GM21381 (cell line): ENCODE data around the gene TMEM201.
"Not testable (repeated sequence)": the region's sequence is repeated elsewhere in the genome, so short reads cannot be mapped to it uniquely, and the experiment has no call there.

Experiments used
- ATAC-seq: cut with Tn5 transposase; IDR thresholded peaks from one replicate; pipeline ENCODE4 v1.9.1; 2021; ENCODE audit warnings: mild to moderate bottlenecking, moderate library complexity; ENCODE audit not compliant: unreplicated experiment

The TMEM201 gene, protein sequence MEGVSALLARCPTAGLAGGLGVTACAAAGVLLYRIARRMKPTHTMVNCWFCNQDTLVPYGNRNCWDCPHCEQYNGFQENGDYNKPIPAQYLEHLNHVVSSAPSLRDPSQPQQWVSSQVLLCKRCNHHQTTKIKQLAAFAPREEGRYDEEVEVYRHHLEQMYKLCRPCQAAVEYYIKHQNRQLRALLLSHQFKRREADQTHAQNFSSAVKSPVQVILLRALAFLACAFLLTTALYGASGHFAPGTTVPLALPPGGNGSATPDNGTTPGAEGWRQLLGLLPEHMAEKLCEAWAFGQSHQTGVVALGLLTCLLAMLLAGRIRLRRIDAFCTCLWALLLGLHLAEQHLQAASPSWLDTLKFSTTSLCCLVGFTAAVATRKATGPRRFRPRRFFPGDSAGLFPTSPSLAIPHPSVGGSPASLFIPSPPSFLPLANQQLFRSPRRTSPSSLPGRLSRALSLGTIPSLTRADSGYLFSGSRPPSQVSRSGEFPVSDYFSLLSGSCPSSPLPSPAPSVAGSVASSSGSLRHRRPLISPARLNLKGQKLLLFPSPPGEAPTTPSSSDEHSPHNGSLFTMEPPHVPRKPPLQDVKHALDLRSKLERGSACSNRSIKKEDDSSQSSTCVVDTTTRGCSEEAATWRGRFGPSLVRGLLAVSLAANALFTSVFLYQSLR

DNA sequence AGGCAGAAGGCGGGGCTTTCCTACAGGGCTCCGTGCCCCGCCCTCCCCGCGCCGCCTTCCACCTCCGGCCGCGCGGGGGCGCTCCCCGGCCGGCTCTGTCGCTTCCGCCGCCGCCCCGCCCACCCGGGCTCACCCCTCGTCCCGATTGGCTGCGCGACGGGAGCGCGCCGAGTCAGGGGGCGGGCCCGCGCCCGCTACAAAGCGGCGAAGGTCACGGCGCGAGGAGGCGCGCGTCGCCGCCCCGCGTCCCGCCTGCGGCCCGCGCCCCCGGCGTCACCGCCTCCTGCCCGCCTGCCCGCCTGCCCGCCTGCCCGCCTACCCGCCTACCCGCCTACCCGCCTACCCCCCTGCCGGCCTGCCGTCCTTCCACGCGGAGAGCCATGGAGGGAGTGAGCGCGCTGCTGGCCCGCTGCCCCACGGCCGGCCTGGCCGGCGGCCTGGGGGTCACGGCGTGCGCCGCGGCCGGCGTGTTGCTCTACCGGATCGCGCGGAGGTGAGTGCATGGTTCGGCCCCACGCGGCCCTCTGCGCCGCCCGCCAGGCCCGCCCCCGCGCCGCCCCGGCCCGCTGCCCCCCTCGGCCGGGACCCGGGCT, at the start of gene TMEM201:
TMEM201 (plus strand) TSS at position 361 of the 593 bp plus-strand sequence; CDS start at position 381, 20 bp downstream.
- peak; percentile 68 for ATAC-seq

DNA sequence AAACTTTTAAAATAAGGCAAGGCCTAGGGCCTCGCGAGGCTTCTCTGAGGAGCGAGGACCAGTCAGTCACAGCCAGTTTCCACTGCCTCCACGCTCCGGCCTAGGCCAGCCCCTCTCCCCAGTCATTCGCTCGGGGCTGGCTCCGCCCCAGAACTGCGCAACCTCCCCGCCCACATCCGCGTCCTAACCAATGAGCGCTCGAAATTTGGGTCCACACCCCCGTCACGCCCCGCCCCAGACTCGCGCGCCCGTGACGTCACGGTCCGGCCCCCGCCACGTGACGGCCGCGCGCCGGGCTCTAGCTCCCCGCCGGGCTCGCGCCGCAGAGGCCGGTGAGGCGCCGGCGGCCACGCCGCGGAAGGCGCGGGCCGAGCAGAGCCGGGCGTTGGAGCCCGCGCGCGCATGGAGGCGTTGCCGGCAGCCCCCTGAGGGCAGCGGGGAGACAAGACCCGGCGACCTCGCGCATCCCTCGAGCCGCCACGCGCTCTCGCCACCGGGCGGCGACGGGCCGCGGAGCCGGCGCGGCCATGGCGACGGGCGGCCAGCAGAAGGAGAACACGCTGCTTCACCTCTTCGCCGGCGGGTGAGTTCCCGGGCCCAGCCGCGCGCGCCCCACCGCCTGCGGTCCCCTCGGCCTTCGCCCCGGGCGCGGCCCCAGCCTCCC, 49.4 kb upstream of the TMEM201 start, which contains the start of gene SLC25A33:
SLC25A33 (plus strand) TSS at position 301 of the 664 bp plus-strand sequence; CDS start at position 528, 227 bp downstream.
- peak; percentile 94 for ATAC-seq

DNA sequence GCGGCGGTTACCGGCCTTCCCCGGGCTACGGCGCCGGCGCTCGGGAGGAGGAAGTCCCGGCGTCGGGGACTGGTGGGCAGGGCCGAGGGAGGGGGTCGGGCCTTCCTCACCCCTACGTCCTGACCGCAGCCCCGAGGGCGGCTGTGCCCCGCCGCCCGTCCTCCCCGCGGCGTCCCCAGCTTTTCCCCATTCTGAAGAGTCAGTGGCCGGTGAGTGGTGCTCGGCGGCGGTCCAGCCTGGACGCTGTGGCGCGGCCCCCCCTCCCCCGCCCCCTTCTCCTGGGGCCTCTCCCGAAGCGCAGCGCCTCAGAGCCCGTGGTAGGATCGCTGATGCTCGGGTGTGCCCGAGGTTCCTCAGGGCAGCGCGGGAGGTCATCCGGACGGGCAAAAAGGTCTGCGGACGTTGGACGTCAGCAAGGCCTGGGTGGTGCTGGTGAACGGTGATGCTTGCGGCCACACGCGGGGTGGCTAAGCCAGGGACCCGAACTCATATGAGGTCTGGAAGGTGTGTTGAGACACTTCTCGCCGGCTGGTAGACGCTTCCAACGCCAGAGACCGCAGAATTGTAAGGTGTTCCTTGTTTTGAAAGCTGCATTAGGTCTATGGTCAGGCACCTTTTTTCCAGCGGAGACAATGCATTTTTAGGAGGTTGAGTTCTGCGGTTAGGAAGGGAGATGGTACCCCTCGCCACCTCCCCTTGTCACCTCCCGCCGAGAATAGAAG, 48.7 kb upstream of the TMEM201 start:
- peak; percentile 42 for ATAC-seq

DNA sequence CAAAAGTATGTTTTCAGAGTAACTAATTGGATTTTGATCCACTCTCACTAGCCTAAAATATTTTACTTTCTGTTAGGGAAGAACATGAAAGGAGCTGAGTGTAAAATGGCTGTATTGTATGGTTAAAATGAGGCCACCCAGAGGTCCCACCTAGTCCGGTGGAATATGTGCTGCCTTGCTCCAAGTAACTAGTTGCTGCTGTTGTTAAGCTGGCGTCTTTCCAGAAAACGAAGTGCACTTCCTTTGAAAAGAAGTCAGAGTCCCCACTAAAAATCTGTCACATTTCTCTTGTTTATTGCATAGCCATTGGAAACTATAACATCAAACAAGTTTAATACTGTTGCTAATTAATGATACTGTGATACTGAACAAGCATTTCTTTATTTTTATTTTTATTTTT, 46.3 kb upstream of the TMEM201 start:
- no peak for ATAC-seq

DNA sequence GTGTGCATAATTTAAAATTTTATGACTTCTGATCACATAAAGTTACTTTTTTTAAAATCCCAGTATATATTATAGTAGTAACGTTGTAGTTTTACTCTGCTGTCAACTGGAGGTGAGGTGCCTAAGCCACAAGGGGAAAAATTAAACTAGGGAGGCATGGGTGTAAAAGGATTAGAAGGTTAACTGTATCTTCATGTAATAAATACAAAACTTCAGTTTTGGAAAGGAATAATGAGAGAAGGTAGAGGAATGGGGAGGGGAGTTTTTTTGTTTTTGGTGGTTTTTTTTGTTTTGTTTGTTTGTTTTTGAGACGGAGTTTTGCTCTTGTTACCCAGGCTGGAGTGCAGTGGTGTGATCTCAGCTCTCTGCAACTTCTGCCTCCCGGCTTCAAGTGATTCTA, 43.8 kb upstream of the TMEM201 start:
- ATAC-seq = no peak

DNA sequence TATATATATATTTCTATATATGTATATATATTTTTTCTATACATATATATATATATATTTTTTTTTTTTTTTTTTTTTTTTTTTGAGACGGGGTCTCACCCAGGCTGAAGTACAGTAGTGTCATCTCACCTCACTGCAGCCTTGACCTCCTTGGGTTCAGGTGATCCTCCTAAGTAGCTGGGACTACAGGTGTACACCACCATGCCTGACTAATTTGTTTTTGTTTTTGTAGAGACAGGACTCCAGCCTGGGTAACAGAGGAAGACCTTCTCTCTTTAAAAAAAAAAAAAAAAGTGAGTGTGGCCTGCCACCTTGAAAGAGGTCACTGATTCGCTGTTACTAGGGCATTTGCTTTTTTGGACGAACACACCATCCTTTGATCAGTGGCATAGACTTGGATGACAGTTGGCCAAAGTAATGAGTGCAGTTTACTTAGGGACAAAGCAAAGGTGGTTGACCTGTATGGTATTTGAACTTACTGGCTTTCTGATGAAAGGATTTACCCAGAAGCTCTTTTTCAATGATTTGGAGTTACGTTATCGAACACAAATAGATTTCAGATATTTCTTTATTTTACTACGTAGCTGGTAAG, 38.7 kb upstream of the TMEM201 start:
- no peak for ATAC-seq

DNA sequence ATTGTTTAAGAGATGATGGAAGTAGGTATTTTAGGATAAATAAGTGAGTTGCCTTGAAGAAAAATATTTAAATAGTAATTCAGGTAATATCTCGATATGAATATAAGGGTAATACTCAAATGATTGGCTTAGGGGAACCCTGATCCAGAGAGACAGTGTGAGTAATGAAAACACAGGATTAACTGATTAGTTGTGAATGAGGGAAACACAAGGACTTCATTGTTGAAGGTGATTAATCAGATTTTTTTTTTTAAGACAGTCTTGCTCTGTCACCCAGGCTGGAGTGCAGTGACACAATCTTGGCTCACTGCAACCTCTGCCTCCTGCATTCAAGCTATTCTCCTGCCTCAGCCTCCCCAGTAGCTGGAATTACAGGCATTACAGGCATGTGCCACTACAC, 36.7 kb upstream of the TMEM201 start:
- no peak for ATAC-seq

DNA sequence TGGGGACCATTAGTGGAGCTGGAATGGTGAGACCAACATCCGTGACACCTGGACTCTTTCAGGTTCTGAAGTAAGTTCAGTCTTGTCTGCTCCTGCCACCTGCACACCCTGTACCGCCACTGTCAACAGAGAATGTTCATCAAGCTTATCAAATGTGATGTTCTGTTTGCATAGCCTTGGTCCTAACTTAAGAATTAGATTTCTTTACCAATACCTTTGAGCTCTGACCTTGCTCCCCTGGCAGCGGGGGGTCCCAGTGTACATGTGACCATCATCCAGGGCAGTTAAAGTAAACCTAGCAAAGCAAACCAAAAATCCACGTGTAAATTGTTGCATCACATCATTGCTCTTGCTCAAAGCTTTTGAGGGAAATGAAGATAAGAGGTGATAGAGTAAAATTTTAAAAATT, 35.0 kb upstream of the TMEM201 start:
- ATAC-seq = no peak

DNA sequence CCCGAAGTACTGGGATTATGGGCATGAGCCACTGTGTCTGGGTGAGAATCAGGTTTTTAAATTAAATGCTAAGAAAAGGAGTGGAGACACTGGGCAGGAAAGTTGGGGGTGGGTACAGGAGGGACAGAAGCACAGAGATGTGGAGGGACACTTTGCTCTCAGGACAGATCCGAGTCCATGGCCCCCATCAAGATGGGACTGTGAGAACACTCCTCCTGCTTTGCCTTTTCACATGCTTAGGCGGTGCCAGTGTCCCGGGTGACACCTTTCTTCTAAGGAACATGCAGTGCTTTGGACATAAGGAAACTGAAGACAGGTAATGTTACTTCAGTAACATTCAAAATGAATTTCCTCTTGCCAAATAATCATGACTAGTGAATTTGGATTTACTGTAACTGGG, 32.8 kb upstream of the TMEM201 start:
- ATAC-seq = no peak

DNA sequence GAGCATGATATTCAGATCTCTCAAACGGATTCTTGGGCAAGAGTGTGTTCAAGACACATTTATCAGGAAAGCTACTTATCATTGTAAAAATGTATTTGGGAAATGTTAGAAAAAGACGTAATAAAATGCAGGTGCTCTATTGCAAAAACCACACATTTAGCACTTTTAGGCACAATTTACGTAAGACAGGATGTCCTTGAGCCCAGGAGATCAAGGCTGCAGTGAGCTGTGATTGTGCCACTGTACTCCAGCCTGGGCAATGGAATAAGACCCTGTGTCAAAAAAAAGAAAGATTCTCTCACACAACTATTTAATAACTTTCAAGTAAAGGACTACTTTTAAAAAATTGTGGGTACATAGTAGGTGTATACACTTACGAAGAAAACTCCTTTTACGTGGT, 31.1 kb upstream of the TMEM201 start:
- ATAC-seq = no peak

DNA sequence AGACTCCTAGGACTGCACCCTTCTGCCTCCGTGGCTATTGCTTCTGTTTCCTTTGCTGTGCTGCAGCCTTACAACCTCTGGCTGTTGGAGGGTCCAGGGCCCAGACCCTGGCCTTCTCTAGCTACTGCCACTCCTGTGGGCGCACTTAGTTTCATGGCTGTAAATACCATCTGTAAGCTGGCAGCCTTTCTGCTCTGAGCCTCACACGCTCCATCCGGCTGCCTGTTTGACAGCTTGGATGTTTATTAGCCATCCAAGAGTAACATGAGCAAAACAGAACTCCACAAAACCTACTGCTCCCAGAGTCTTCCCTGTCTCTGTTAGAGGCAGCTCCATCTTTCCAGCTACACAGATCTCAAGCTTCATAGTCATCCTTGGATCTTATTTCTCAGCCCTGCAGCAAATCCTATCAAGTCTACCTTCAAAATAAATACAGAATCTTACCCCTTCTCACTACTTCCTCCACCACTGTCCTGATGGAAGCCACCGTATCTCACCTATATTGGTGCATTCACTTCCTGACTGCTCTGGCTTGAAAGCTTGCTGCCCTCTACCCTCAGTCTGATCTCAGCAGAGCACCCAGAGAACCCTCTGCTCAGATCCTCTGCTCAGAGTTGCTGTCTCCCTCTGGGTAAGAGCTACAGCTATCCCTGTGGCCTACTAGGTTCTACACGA, 30.3 kb upstream of the TMEM201 start:
- ATAC-seq = no peak

DNA sequence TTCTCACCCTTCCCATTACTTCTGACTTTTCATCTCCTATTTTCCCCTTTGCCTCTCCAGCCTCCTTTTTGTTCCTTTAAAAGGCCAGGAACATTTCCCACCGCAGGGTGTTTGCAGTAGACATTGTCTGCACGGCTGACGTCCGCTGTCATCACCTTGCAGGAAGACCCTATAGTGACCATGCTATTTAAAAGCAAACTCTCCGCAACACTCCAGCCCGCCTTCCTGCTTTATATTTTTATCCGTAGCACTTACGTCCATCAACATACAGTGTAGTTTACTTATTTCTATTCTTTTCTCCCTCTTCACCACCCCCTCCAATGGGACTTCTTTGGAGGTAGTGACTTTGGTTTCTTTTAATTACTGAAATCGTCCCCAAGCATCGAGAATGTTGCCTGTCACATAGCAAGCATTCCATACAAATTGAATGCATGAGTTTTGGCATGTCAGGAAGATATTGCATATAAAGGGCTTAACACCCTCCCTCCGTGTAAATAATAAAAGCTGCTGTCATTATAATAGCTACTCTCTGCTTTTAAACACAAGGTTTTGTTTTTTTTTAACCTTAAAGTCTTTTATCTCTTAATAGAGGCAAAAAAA, 29.7 kb upstream of the TMEM201 start:
- no peak for ATAC-seq

DNA sequence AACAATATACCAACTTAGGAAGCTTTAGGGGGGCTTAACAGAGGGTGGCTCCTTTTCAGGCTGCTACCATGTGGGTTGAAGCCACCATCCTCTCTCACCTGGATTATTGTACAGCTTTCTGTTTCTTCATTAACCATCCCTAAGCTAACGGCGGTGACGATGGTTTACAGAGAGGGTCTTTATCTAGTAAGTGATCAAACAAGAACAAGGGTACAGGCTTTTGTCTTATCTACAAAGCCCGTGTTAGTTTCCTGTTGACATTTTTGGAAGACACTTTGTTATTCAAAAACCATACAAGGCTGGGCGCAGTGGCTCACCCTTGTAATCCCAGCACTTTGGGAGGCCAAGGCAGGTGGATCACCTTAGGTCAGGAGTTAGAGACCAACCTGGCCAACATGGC, 29.0 kb upstream of the TMEM201 start:
- ATAC-seq = no peak

DNA sequence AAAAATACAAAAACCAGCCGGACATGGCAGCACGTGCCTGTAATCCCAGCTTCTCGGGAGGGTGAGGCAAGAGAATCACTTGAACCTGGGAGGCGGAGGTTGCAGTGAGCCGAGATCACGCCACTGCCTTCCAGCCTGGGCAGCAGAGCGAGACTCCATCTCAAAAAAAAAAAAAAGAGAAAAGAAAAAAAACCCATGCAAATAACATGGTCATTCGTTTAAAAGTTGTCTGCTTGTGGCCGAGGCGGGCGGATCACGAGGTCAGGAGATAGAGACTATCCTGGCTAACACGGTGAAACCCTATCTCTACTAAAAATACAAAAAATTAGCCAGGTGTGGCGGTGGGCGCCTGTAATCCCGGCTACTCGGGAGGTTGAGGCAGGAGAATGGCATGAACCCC, 28.6 kb upstream of the TMEM201 start:
- not testable (repeated sequence) for ATAC-seq

DNA sequence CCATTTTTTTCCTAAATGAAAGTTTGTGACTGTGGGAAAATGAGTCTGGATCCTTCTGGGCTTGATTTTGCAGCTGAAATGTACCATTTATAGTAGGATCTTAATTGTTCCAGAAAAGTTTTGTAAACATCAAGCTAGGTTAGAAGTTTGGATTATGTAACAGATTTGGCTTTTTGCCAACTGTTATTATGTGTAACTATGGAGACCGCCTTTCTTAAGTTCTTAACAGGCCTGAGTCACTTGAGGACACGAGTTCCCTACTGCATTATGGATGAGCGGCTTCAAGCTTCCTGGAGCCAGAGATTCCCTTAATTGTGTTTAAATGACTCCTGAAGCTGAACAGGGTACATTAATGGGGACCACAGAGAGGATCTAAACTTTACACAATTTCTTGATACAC, 27.3 kb upstream of the TMEM201 start:
- no peak for ATAC-seq

DNA sequence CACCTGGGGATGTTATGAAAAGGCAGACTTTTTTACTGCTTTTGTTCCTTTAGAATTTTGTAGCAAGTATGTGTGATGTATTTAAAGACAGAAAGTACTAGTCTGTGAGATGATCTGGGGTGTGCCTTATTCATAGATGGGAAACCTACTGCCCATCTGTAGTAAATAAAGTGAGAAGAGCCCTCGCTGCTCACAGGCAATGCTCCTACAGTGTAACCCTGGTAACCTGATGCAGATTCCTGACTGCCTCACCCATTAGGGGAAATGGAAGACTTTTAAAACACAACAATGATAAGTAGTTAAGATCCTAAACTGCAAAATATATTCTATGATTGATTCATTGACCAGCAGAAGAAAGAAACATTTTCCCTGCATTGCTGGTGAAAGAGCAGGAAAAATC, 19.4 kb upstream of the TMEM201 start:
- no peak for ATAC-seq

DNA sequence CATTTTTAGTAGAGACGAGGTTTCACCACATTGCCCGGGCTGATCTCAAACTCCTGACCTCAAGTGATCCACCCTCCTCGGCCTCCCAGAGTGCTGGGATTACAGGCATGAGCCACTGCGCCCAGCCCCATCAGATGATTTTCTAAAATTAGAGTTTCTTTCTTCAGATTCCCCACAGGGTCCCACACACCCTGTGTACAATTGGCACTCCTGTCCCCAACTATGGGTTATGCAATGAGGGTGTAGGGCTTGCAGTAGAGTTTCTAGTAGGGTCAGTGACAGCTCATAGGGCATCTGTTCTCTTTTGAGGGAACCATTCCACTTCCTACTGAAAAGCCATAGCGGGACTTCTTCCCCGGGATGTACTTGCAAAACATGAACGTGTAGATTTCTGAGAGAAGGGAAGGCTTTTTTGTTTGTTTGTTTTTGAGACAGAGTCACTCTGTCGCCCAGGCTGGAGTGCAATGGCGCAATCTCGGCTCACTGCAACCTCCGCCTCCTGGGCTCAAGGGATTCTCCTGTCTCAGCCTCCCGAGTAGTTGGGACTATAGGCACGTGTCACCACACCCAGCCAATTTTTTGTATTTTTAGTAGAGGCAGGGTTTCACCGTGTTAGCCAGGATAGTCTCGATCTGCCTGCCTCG, 17.7 kb upstream of the TMEM201 start:
- not testable (repeated sequence) for ATAC-seq

DNA sequence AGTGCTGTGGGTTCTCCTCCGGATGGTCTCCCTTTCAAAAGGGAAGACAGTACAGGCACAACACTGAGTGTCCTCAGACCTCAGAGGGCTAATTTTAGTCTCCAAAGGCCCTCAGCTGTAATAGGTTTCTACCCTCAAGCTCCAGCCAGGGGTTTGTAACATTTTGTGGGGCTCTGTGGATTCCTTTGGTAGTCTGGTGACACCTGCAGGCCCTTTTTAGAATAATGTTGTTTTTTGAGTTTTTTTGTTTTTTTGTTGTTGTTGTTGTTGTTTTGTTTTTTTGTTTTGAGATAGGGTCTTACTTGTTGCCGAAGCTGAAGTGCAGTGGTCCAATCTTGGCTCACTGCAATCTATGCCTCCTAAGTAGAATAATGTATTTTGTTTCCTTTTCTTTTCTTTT, 15.0 kb upstream of the TMEM201 start:
- ATAC-seq = no peak

DNA sequence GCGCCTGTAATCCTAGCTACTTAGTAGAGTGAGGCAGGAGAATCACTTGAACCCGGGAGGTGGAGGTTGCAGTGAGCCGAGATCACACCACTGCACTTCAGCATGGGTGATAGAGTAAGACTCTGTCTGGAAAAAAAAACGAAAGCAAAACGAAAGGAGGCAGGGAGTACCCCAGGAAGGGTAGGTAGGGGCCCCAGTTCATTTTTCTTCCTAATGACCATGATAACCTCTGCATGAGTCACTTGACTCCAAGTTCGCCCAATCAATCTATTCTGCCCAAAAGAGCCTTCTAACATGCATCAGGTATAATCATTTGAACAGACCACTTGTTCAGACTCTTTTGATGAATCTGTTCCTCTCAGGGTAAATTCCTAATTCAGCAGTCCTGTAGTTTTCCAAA, 13.2 kb upstream of the TMEM201 start:
- ATAC-seq = no peak
